Activated CD4-positive, alpha-beta T cell treated with anti-CD3 and anti-CD28 coated beads, Interleukin-2, amount 10 ng/mL, durations not matched to agents 7 days and 5 days (primary cell): Measurements from ENCODE around the gene ARHGEF9. TPM values are rescaled to one million over a fixed set of nuclear protein-coding genes. Genes with fewer than 3 reads are reported as not detected.
"Not testable (repeated sequence)": the region's sequence is repeated elsewhere in the genome, so short reads cannot be mapped to it uniquely, and the experiment has no call there.

Experiments used
- CTCF ChIA-PET: fragments of 350-600 bp; sonication (Branson Sonifier 250); formaldehyde crosslinking; loops from one replicate; lab custom pipeline; 2021; ENCODE audit warnings: antibody characterized with exemption; lab: Charles Lee
- POLR2A ChIA-PET: fragments of 350-600 bp; sonication (Branson Sonifier 250); formaldehyde crosslinking; loops from one replicate; lab custom pipeline; 2021; ENCODE audit warnings: antibody characterized with exemption; lab: Charles Lee
- DNase-seq: peaks from one replicate; pipeline ENCODE4 v3.0.0-alpha.2; 2020
- H3K27ac Mint-ChIP-seq: one replicate; pipeline ENCODE4 v1.8.0; 2021; ENCODE audit warnings: mild to moderate bottlenecking, moderate library complexity, mixed read lengths
- H3K27me3 Mint-ChIP-seq: one replicate; pipeline ENCODE4 v1.8.0; 2021; ENCODE audit warnings: mixed read lengths
- H3K36me3 Mint-ChIP-seq: one replicate; pipeline ENCODE4 v1.8.0; 2021; ENCODE audit warnings: low read depth, mixed read lengths
- H3K4me1 Mint-ChIP-seq: one replicate; pipeline ENCODE4 v1.8.0; 2021; ENCODE audit warnings: mixed read lengths
- H3K4me3 Mint-ChIP-seq: one replicate; pipeline ENCODE4 v1.8.0; 2021; ENCODE audit warnings: mild to moderate bottlenecking, moderate library complexity, mixed read lengths
- H3K9me3 Mint-ChIP-seq: one replicate; pipeline ENCODE4 v1.8.0; 2021; ENCODE audit warnings: mixed read lengths
- total RNA-seq, 2 experiments: library from RNA; stranded (reverse); gene quantifications; one replicate each; pipeline ENCODE4 v1.2.3, GENCODE V29; 2021

Gene ARHGEF9
- total RNA-seq, 2 experiments from 2014 or later, result 21.6 to 22.3 TPM

DNA sequence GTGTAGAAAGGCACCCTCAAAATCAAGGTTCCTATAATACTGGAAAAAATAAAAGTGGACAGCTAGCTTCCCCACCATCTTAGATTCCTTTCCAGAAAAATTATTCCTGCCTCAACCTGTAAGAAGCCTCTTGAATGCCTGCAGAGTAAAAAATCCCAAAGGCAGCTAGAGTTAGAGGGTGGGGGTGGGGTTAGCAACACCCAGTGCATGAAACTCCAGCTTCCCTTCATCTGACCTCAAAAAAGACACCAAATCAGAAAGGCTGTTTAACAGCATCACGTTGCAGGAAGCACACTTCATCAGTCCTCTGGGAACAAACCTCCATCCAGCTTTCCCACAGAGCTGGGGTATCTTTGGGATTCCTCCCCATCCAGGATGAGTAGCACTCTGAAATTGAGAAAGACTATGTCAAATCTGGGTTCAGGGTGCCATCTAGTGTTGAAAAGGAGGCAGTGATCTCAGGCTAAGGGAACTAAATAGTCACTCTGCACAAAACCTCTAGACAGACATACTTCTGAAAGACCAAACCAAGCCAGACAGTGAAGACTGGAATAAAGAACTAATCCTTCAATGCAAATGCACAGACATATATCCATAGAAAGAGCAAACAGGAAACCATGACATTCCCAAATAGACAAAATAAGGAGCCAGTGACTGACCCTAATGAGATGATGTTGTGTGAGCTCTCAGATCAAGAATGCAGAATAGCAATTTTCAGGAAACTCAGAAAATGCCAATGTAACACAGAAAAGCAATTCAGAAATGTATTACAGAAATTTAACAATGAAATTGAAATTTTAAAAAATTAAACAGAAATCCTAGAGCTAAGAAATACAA is 97.9 kb downstream of the ARHGEF9 start:
- DNase-seq, result peak; percentile 17
- Mint-ChIP-seq H3K9me3 (peaks cover 6% of the 10 kb centered on the region), H3K4me1 (peaks cover 6% of the 10 kb centered on the region), H3K4me3 (no peak overlapping the region), H3K27ac (no peak overlapping the region), H3K27me3 (no peaks in the 10 kb centered on the region), H3K36me3 (peaks cover 19% of the 10 kb centered on the region)
- ChIA-PET POLR2A (no interaction called here), CTCF (interaction anchor here (0.6 to 0.8 kb wide), 4 partner anchors 10 to 340 kb away, joined by 3 read pairs; no protein-coding TSS in a partner anchor)

GRCh38 chrX:63680423-63680822 is 104.6 kb downstream of the ARHGEF9 start:
- Mint-ChIP-seq H3K4me3 (no peak overlapping the region), H3K9me3 (no peaks in the 10 kb centered on the region), H3K4me1 (no peaks in the 10 kb centered on the region), H3K36me3 (peaks cover 6% of the 10 kb centered on the region), H3K27me3 (no peaks in the 10 kb centered on the region), H3K27ac (no peak overlapping the region)
- DNase-seq, result no peak
- CTCF ChIA-PET, result no interaction called here
- POLR2A ChIA-PET, result no interaction called here

DNA sequence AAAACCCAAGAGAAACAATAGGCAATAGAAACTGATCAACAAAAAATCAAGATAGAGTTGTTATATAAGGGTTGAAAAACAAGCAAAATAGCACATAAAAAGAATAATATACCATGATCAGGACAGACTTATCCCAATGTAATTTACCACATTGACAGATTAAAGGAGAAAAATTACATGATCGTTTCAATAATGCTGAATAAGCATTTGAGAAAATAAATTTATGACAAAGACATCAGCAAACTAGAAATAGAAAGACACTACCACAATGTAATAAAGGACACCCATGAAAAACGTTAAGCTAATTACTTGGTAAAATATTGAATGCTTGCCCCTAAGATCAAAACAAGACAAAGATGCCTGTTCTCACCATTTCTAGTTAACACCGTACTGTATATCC is 105.6 kb downstream of the ARHGEF9 start:
- POLR2A ChIA-PET, result no interaction called here
- H3K36me3 Mint-ChIP-seq, result peaks cover 10% of the 10 kb centered on the region
- no peak for DNase-seq

GRCh38 chrX:63675716-63676115 is 109.3 kb downstream of the ARHGEF9 start:
- CTCF ChIA-PET, result no interaction called here

More for the DNA sequence above, 105.6 kb downstream of the ARHGEF9 start:
- Mint-ChIP-seq H3K27me3 (no peaks in the 10 kb centered on the region), H3K9me3 (no peaks in the 10 kb centered on the region), H3K4me1 (no peaks in the 10 kb centered on the region), H3K27ac (no peak overlapping the region), H3K4me3 (no peak overlapping the region)
- CTCF ChIA-PET, result no interaction called here

GRCh38 chrX:63673896-63674295 is 111.1 kb downstream of the ARHGEF9 start:
- Mint-ChIP-seq H3K27me3 (no peaks in the 10 kb centered on the region), H3K4me1 (no peaks in the 10 kb centered on the region), H3K27ac (no peak overlapping the region), H3K9me3 (no peaks in the 10 kb centered on the region), H3K4me3 (no peak overlapping the region), H3K36me3 (peaks cover 16% of the 10 kb centered on the region)
- ChIA-PET POLR2A (no interaction called here), CTCF (no interaction called here)
- DNase-seq, result no peak

More at GRCh38 chrX:63675716-63676115, 109.3 kb downstream of the ARHGEF9 start:
- Mint-ChIP-seq H3K4me1 (no peaks in the 10 kb centered on the region), H3K4me3 (no peak overlapping the region), H3K36me3 (peaks cover 16% of the 10 kb centered on the region), H3K27me3 (no peaks in the 10 kb centered on the region), H3K27ac (no peak overlapping the region), H3K9me3 (no peaks in the 10 kb centered on the region)
- POLR2A ChIA-PET, result no interaction called here
- no peak for DNase-seq

GRCh38 chrX:63664741-63665140 is 120.3 kb downstream of the ARHGEF9 start:
- no peaks in the 10 kb centered on the region for H3K4me1 Mint-ChIP-seq
- no peak overlapping the region for H3K4me3 Mint-ChIP-seq
- no peaks in the 10 kb centered on the region for H3K9me3 Mint-ChIP-seq
- ChIA-PET POLR2A (no interaction called here), CTCF (no interaction called here)
- H3K36me3 Mint-ChIP-seq, result peaks cover 11% of the 10 kb centered on the region
- DNase-seq, result no peak
- no peaks in the 10 kb centered on the region for H3K27me3 Mint-ChIP-seq
- H3K27ac Mint-ChIP-seq, result no peak overlapping the region

DNA sequence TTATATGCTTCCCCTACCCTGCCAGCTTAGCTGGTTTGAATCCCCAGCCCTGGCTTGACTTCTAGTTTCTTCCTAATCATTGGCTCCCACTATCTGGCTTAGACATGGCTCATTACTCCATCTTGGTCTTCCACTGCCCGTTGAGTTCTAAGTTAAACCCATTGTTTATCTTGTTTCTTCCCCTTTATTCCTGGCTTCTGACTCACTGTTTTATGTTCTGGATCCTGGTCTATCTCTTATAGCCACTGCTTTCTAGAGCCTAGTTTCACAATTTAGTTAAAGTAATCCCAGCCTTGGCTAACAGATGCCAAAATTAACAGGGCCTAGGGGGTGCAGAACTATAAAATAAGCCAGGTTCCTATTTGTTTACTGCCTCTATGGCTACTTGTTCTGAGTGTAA is 120.9 kb downstream of the ARHGEF9 start:
- peaks cover 11% of the 10 kb centered on the region for H3K36me3 Mint-ChIP-seq
- POLR2A ChIA-PET, result no interaction called here
- no peak for DNase-seq
- no peak overlapping the region for H3K27ac Mint-ChIP-seq
- H3K9me3 Mint-ChIP-seq, result no peaks in the 10 kb centered on the region
- CTCF ChIA-PET, result no interaction called here
- H3K27me3 Mint-ChIP-seq, result no peaks in the 10 kb centered on the region
- no peak overlapping the region for H3K4me3 Mint-ChIP-seq
- no peaks in the 10 kb centered on the region for H3K4me1 Mint-ChIP-seq

DNA sequence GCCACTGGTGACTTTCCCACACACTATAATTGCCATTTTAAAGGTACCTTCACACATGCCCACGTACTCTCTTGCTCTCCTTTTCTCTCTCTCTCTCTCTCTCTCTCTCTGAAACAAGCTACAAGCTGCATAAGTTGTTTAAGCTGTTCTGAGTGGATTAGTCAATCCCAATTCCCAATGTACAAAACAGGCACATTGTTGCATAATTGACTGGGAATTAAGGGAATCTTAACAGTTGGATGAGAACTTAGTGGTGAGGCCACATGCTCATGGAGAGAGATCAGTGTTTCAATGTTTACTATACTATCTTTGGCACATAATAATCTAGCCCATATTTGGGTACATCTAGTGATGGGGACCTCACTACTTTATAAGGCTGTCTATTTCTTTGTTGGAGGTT is 123.3 kb downstream of the ARHGEF9 start:
- H3K27me3 Mint-ChIP-seq, result no peaks in the 10 kb centered on the region
- ChIA-PET POLR2A (no interaction called here), CTCF (no interaction called here)
- H3K4me3 Mint-ChIP-seq, result no peak overlapping the region
- no peaks in the 10 kb centered on the region for H3K4me1 Mint-ChIP-seq
- no peaks in the 10 kb centered on the region for H3K9me3 Mint-ChIP-seq
- DNase-seq, result no peak
- H3K27ac Mint-ChIP-seq, result no peak overlapping the region
- H3K36me3 Mint-ChIP-seq, result peaks cover 13% of the 10 kb centered on the region

DNA sequence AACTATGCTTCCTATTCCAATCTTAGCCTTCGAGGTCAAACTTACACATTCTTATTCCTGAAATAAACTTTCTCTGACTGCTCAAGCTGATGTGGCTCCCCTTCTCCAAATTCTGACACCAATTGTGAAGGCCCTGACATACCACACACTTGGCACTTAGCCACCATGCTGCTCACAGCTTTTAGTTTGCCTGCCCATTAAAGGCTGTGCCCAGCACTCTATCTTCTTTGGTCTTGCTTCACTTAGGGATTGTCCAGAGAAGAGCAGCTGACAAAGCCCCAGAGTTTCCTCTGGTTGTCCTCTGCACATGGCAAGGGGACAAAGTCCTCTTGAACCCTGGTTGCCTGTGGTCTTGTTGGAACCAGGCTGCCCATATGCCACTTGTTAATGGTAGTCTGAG is 126.1 kb downstream of the ARHGEF9 start:
- Mint-ChIP-seq H3K27me3 (no peaks in the 10 kb centered on the region), H3K4me1 (no peaks in the 10 kb centered on the region), H3K4me3 (no peak overlapping the region), H3K27ac (no peak overlapping the region), H3K36me3 (peaks cover 16% of the 10 kb centered on the region), H3K9me3 (peaks cover 3% of the 10 kb centered on the region)
- ChIA-PET CTCF (interaction anchor here (0.6 kb wide), 1 partner anchor 24 kb away, joined by 3 read pairs; no protein-coding TSS in a partner anchor), POLR2A (no interaction called here)
- DNase-seq, result no peak

- ChIA-PET CTCF (interaction anchor here (0.8 kb wide), 1 partner anchor 19 kb away, joined by 3 read pairs; no protein-coding TSS in a partner anchor), POLR2A (no interaction called here)
- no peaks in the 10 kb centered on the region for H3K27me3 Mint-ChIP-seq
- no peaks in the 10 kb centered on the region for H3K4me1 Mint-ChIP-seq
- peaks cover 5% of the 10 kb centered on the region for H3K9me3 Mint-ChIP-seq
- no peak for DNase-seq
- H3K4me3 Mint-ChIP-seq, result no peak overlapping the region
- no peak overlapping the region for H3K27ac Mint-ChIP-seq
- peaks cover 19% of the 10 kb centered on the region for H3K36me3 Mint-ChIP-seq
Observed at GRCh38 chrX:63657821-63658220, 127.2 kb downstream of the ARHGEF9 start.

DNA sequence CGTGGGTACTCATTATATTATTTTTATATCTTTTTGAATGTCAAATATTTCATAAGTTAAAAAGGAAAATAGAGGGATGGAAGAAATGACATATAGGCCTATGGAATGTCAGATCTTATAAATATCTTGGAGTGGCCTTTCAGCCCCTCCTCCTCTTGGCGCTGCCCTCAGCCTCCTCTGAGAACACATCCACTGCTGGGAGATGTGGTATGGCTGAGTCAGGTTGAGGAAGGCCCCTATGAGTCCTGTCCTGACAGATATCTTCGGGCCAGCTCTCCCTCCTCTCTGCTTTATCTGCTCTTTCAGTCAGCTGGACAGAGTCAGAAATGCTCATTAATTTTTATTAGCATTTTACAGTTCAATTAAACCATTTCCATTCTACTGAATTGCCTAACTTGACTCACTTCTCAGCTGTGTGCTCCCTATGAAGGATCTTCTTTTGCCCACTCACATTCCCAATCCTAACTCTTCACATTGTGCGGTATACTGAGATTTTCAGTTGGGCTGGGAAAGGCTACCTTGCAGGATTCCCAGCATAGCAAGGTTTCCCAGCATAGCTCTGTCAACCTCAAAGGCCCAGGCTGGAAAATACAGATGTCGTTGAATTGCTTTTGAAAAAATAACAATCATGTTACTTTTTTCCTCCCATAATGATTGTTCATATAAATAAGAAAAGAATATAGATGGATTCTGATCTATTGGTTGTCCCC is 128.0 kb downstream of the ARHGEF9 start:
- no peak for DNase-seq
- CTCF ChIA-PET, result interaction anchor here (0.6 kb wide), 1 partner anchor 37 kb away, joined by 3 read pairs; no protein-coding TSS in a partner anchor
- Mint-ChIP-seq H3K36me3 (peaks cover 23% of the 10 kb centered on the region), H3K27me3 (no peaks in the 10 kb centered on the region), H3K27ac (no peak overlapping the region), H3K9me3 (peaks cover 5% of the 10 kb centered on the region), H3K4me3 (no peak overlapping the region), H3K4me1 (no peaks in the 10 kb centered on the region)
- POLR2A ChIA-PET, result no interaction called here

DNA sequence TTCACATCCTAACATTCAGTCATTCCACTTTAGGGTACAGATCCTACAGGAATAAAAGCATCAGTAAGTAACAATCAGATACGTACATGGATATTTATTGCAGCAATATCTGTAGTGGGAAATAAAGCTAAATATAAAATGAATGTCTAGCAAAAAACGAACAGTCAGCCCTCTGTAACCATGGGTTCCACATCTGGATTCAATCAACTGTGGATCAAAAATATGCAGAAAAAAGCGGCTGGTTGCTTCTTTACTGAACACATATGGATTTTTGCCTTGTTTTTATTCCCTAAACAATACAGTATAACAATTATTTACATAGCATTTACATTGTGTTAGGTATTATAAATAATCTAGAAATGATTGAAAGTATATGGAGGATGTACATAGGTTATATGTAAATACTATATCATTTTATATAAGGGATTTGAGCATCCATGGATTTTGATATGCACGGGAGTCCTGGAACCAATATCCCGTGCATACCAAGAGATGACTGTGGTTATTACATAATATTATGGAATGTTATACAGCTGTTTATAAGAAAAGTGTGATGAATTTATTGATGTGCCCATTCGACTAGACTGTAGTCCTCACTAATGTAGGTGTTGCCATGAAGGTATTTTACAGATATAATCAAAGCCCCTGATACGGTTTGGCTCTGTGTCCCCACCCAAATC is 132.8 kb downstream of the ARHGEF9 start:
- H3K4me3 Mint-ChIP-seq, result no peak overlapping the region
- CTCF ChIA-PET, result no interaction called here
- no peak for DNase-seq
- H3K9me3 Mint-ChIP-seq, result peaks cover 5% of the 10 kb centered on the region
- no peaks in the 10 kb centered on the region for H3K4me1 Mint-ChIP-seq
- H3K27me3 Mint-ChIP-seq, result no peaks in the 10 kb centered on the region
- POLR2A ChIA-PET, result no interaction called here
- H3K36me3 Mint-ChIP-seq, result peaks cover 23% of the 10 kb centered on the region
- no peak overlapping the region for H3K27ac Mint-ChIP-seq

DNA sequence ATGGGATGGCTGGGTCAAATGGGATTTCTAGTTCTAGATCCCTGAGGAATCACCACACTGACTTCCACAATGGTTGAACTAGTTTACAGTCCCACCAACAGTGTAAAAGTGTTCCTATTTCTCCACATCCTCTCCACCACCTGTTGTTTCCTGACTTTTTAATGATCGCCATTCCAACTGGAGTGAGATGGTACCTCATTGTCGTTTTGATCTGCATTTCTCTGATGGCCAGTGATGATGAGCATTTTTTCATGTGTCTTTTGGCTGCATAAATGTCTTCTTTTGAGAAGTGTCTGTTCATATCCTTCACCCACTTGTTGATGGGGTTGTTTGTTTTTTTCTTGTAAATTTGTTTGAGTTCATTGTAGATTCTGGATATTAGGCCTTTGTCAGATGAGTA is 139.3 kb downstream of the ARHGEF9 start:
- H3K9me3 Mint-ChIP-seq, H3K27me3 Mint-ChIP-seq, H3K27ac Mint-ChIP-seq, H3K4me1 Mint-ChIP-seq, POLR2A ChIA-PET, DNase-seq, H3K4me3 Mint-ChIP-seq, CTCF ChIA-PET: not testable (repeated sequence)
- H3K36me3 Mint-ChIP-seq, result peaks cover 11% of the 10 kb centered on the region
